Measurements from ENCODE around the gene MYCBPAP. TPM values are rescaled to one million over a fixed set of nuclear protein-coding genes. Genes with fewer than 3 reads are reported as not detected.
"Not testable (repeated sequence)": the region's sequence is repeated elsewhere in the genome, so short reads cannot be mapped to it uniquely, and the experiment has no call there.

The MYCBPAP gene
- total RNA-seq, 1 donor from 2014 or later: 1.7 TPM

GRCh38 chr17:50472761-50473161 is 35.5 kb upstream of the MYCBPAP start:
- H3K4me3 Mint-ChIP-seq (ENCODE audit: low read depth); H3K4me1 Mint-ChIP-seq (ENCODE audit: low read depth); H3K9me3 Mint-ChIP-seq (ENCODE audit: low read depth); H3K36me3 Mint-ChIP-seq (ENCODE audit: insufficient read depth); DNase-seq (ENCODE audit: low spot score, unreplicated experiment); H3K27ac Mint-ChIP-seq: not testable (repeated sequence)
- peak; percentile 28 for TF ChIP-seq CTCF (IDR thresholded peaks at IDR 0.05; ENCODE audit: unreplicated experiment)
- peaks cover 21% of the 10 kb centered on the region for H3K27me3 Mint-ChIP-seq

- Mint-ChIP-seq H3K27ac (no peak overlapping the region), H3K4me1 (ENCODE audit: low read depth) (peaks cover 8% of the 10 kb centered on the region), H3K9me3 (ENCODE audit: low read depth) (no peaks in the 10 kb centered on the region), H3K36me3 (ENCODE audit: insufficient read depth) (peaks cover 9% of the 10 kb centered on the region), H3K4me3 (ENCODE audit: low read depth) (no peak overlapping the region), H3K27me3 (peaks cover 13% of the 10 kb centered on the region)
- TF ChIP-seq CTCF (IDR thresholded peaks at IDR 0.05; ENCODE audit: unreplicated experiment): no peak
- no peak for DNase-seq (ENCODE audit: low spot score, unreplicated experiment)
These were observed 34.3 kb upstream of the MYCBPAP start for GRCh38 chr17:50473901-50474300.

- H3K27ac Mint-ChIP-seq: no peak overlapping the region
- no peak for TF ChIP-seq CTCF (IDR thresholded peaks at IDR 0.05; ENCODE audit: unreplicated experiment)
- peaks cover 13% of the 10 kb centered on the region for H3K27me3 Mint-ChIP-seq
- H3K4me1 Mint-ChIP-seq (ENCODE audit: low read depth): peaks cover 9% of the 10 kb centered on the region
- DNase-seq (ENCODE audit: low spot score, unreplicated experiment): no peak
- H3K4me3 Mint-ChIP-seq (ENCODE audit: low read depth): no peak overlapping the region
- peaks cover 9% of the 10 kb centered on the region for H3K36me3 Mint-ChIP-seq (ENCODE audit: insufficient read depth)
- H3K9me3 Mint-ChIP-seq (ENCODE audit: low read depth): no peaks in the 10 kb centered on the region
These were observed 33.7 kb upstream of the MYCBPAP start for GRCh38 chr17:50474523-50474922.

- H3K9me3 Mint-ChIP-seq (ENCODE audit: low read depth): no peaks in the 10 kb centered on the region
- H3K27ac Mint-ChIP-seq: no peak overlapping the region
- H3K4me3 Mint-ChIP-seq (ENCODE audit: low read depth): no peak overlapping the region
- H3K36me3 Mint-ChIP-seq (ENCODE audit: insufficient read depth): peaks cover 10% of the 10 kb centered on the region
- H3K27me3 Mint-ChIP-seq: peaks cover 13% of the 10 kb centered on the region
- H3K4me1 Mint-ChIP-seq (ENCODE audit: low read depth): peaks cover 11% of the 10 kb centered on the region
- DNase-seq (ENCODE audit: low spot score, unreplicated experiment): no peak
- no peak for TF ChIP-seq CTCF (IDR thresholded peaks at IDR 0.05; ENCODE audit: unreplicated experiment)
These were observed 32.9 kb upstream of the MYCBPAP start for GRCh38 chr17:50475362-50475761.

- H3K9me3 Mint-ChIP-seq (ENCODE audit: low read depth); H3K36me3 Mint-ChIP-seq (ENCODE audit: insufficient read depth); H3K27me3 Mint-ChIP-seq; DNase-seq (ENCODE audit: low spot score, unreplicated experiment); H3K27ac Mint-ChIP-seq: not testable (repeated sequence)
- peak overlapping the region; percentile 2 for H3K4me3 Mint-ChIP-seq (ENCODE audit: low read depth)
- H3K4me1 Mint-ChIP-seq (ENCODE audit: low read depth): peaks cover 11% of the 10 kb centered on the region
These were observed 32.3 kb upstream of the MYCBPAP start for GRCh38 chr17:50475775-50476544.

Data from progenitor cell of endocrine pancreas (in vitro differentiated cells).